Motor neuron (in vitro differentiated cells): ENCODE results near the gene GNA15. TPM values are rescaled to one million over a fixed set of nuclear protein-coding genes. Genes with fewer than 3 reads are reported as not detected.

Experiments used
- ATAC-seq, 8 experiments: fragments of 200-7000 bp; cut with Tn5 transposase; replicated peaks in 6 of 8; 2 replicates each; pipeline ENCODE4 v1.8.0; 2021; ENCODE audit warnings: mild to moderate bottlenecking in 8 of 8, moderate library complexity in 8 of 8
- H3K27ac ChIP-seq, 2 donors: fragments of 250-450 bp; sonication (Bioruptor Pico); 2 replicates each; pipeline ENCODE4 v1.9.0; 2021; ENCODE audit warnings: antibody characterized with exemption in 2 of 2, mild to moderate bottlenecking in 2 of 2, moderate library complexity in 1 of 2
- H3K4me1 ChIP-seq, 2 donors: fragments of 250-450 bp; sonication (Bioruptor Pico); replicated peaks in 1 of 2; 2 replicates each; pipeline ENCODE4 v1.6.1; 2021; ENCODE audit warnings: antibody characterized with exemption in 2 of 2, mild to moderate bottlenecking in 2 of 2, moderate library complexity in 1 of 2
- H3K4me3 ChIP-seq, 5 donors: fragments of 250-450 bp; sonication (Bioruptor Pico); 2 replicates each; pipeline ENCODE4 v1.9.0; 2021; ENCODE audit warnings: antibody characterized with exemption in 5 of 5, mild to moderate bottlenecking in 5 of 5, moderate library complexity in 4 of 5
- WGBS, 10 experiments: fragments of 450-650 bp; shearing (Covaris generic); methylation state at CpG; one replicate each; pipeline ENCODE4 v1.0.0; 2022; 5-methylcytosine and 5-hydroxymethylcytosine counted together
- in situ Hi-C, 9 experiments: fragments of 400-800 bp; cut with MboI; loops; one replicate each; pipeline ENCODE4 v1.15.0; 2021; ENCODE audit warnings: low sequenced_read_pairs in 9 of 9, low pct_unique_long_range_greater_than_20kb in 2 of 9; ENCODE audit not compliant: unreplicated experiment in 9 of 9
- total RNA-seq, 8 experiments: library from RNA; unstranded; fragments of 300-600 nt; gene quantifications; 2 replicates each; pipeline versions ENCODE4 v1.2.3 to v1.2.4, GENCODE V29; 2022

The GNA15 gene
- total RNA-seq, 8 experiments from 2014 or later: 0.22 to 1.3 (median 0.46) TPM; not detected in 4

DNA sequence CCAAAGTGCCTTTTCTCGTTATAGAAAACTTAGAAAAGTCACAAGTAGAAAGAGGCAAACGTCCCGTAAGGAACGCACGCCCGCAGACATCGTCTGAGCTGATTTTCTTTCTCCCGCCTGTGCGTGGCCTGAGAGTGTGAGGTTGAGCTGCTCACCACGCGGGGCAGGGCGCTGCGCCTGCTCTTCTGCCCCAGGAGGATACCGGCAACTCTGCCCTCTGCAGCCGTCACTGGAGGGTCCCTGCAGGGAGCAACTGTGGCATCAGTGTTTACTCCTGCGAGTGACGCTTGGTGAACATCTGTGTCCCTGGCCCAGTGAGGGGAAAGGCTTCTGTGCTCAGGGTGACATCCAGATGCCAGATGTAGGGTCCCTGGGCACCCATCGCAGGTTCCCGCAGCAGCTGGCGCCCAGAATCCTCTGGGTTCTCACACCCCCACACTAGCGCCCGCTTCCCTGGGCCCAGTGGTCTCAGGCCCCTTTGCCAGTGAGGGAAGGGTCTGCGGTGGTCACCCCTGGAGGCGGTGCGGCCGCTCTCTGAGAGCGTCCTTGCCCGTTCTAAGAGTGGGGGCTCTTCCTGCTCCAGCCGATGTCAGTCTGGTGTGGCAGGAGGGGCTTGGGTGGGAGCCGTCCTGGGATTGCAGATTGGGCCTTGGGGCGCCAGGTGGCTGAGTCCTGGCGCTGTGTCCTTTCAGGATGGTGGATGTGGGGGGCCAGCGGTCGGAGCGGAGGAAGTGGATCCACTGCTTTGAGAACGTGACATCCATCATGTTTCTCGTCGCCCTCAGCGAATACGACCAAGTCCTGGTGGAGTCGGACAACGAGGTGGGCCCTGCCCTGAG, 17.4 kb upstream of the GNA15 start:
- H3K4me1 ChIP-seq: peaks cover 8 to 14% of the 10 kb centered on the region in 2 donors
- in situ Hi-C loops: loop anchor here in 1 of 9 experiments (25.0 kb wide), 1 partner anchor 156 kb away; no protein-coding TSS in a partner anchor
- no peak overlapping the region for H3K4me3 ChIP-seq
- no peak for ATAC-seq
- 80 to 100% (median 98%) methylated on average over 2 to 12 of the region's 42 CpGs; no CpG with 5 or more reads in 3 of the 10 experiments for WGBS, 10 experiments
- H3K27ac ChIP-seq: no peak overlapping the region

GRCh38 chr19:3119071-3119595, 16.7 kb upstream of the GNA15 start:
- no peak overlapping the region for H3K4me3 ChIP-seq
- in situ Hi-C loops: loop anchor here in 1 of 9 experiments (25.0 kb wide), 1 partner anchor 157 kb away; no protein-coding TSS in a partner anchor
- no CpG with 5 or more reads among the region's 23 CpGs for WGBS, 10 experiments
- H3K27ac ChIP-seq: no peak overlapping the region
- peaks cover 8 to 14% of the 10 kb centered on the region in 2 donors for H3K4me1 ChIP-seq
- no peak for ATAC-seq

DNA sequence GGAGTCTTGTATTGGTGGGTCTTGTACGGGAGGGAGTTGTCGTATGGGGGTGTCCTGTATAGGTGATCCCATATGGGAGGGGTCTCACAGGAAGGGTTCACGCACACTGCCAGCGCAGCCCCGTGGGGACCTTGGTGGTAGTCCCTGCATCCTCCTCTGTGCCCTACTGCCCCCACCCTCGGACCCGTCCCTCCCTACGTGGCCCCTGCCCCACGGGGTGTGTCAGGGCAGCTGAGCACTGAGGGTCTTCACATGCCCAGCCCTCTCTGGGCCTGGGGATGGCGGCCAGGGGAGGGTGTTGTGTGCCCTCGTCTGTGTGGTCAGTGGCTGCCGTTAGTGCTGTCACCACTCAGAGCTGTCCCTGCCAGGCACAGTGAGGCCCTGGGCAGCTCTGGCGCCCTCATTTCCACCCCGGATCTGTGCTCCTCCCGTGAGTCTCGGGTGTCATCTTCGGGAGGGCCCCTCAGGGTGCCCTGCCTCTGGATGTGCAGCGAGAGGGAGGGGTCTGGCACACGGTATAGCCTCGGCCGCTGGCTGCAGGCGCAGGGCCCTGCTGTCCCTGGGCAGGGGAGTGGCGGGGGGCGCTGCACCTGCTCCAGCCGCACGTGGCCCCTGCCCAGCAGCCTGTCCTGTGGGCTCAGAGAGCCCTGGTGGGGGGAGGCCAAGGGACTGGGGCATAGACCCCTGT, 16.0 kb upstream of the GNA15 start:
- Histone ChIP-seq H3K4me1 (peaks cover 8 to 14% of the 10 kb centered on the region in 2 donors), H3K4me3 (no peak overlapping the region), H3K27ac (no peak overlapping the region)
- in situ Hi-C loops: loop anchor here in 1 of 9 experiments (25.0 kb wide), 1 partner anchor 158 kb away; no protein-coding TSS in a partner anchor
- peak in 6 of 8 experiments; percentile 4 to 26 (median 17) for ATAC-seq
- WGBS, 10 experiments: 83% methylated on average over 1 of the region's 26 CpGs; no CpG with 5 or more reads in 9 of the 10 experiments

DNA sequence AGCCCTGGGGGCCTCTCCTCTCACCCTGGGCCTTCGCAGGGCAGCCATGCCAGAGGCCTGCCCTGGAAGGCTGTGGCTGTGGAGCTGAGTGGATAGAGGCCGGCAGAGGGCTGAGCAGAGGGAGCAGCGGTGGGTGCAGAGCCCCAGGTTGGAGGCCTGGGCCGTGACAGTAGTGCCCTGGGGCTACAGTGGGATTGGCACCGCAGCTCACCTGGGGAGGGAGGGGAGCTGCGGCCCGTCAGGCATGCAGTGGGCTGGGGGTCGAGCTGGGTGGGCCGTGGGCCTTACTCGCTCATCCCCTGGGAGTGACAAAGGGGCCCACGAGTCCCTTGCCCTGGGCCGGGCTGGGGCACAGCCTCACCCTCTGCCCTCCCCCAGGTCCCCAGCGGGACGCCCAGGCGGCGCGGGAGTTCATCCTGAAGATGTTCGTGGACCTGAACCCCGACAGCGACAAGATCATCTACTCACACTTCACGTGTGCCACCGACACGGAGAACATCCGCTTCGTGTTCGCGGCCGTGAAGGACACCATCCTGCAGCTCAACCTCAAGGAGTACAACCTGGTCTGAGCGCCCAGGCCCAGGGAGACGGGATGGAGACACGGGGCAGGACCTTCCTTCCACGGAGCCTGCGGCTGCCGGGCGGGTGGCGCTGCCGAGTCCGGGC, 15.1 kb upstream of the GNA15 start:
- Histone ChIP-seq H3K4me1 (peaks cover 8 to 14% of the 10 kb centered on the region in 2 donors), H3K4me3 (no peak overlapping the region), H3K27ac (no peak overlapping the region)
- in situ Hi-C loops: loop anchor here in 1 of 9 experiments (25.0 kb wide), 1 partner anchor 158 kb away; no protein-coding TSS in a partner anchor
- peak in 5 of 8 experiments; percentile 7 to 30 (median 26) for ATAC-seq
- 80 to 98% (median 86%) methylated on average over 2 to 17 of the region's 38 CpGs; no CpG with 5 or more reads in 4 of the 10 experiments for WGBS, 10 experiments

DNA sequence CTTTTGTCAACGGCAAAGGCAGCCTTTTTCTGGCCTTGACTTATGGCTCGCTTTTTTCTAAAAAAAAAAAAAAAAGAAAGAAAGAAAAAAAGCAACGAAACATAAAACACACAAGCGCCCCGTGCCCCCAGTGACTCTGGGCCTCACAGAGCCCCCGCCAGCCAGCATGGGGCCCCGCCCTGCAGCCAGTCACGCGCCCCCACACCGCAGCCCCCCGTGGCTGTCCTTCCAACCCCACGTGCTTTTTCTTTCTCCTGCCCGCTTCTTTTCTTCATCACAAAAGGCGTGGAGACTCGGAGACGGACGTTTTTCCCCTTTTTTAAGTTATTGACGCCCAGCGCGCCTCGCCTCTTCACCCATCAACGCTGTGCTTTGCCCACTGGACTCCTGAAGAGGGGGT, 14.4 kb upstream of the GNA15 start:
- Histone ChIP-seq H3K27ac (peak overlapping the region in 1 of 2 donors; percentile 29), H3K4me1 (peaks cover 8 to 14% of the 10 kb centered on the region in 2 donors), H3K4me3 (no peak overlapping the region)
- ATAC-seq: peak in 3 of 8 experiments; percentile 31 to 44 (median 41)
- in situ Hi-C loops: loop anchor here in 1 of 9 experiments (25.0 kb wide), 1 partner anchor 159 kb away; no protein-coding TSS in a partner anchor
- WGBS, 10 experiments: 53 to 100% (median 60%) methylated on average over 1 to 5 of the region's 22 CpGs; no CpG with 5 or more reads in 3 of the 10 experiments

DNA sequence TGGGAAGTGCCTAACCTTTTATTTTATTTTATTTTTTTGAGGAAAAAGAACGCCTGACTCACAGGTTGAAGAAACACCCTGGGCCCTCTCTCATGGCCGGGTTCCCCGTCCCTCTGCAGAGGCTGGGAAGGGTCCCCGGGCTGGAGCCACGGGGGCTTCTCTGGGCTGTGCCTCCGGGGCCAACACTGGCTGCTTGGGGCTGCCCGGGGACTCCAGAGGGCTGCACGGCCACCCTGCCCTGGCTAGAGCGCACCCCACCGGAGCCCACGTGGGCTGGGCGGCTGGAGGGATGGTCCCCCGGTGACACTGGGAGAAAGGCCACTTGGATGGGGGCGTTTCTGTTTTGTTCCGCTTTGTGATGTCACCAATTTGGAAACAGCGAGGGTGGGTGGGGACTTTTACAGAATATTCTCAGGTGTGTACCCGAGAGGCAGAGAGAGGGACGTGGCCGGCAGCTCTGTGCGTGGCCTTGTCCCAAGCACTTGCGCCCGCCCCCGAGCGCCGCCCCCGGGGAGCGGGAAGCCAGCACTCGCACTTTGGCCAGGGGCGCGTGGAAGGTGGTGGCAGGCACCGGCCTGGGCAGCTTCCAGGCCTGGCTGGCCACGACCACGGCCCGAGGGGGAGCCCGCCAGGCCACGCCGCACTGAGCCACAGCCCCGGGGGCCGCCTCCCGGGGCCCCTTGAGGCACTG, 13.9 kb upstream of the GNA15 start:
- Histone ChIP-seq H3K4me1 (peaks cover 8 to 14% of the 10 kb centered on the region in 2 donors), H3K4me3 (no peak overlapping the region), H3K27ac (peak overlapping the region in 1 of 2 donors; percentile 59)
- ATAC-seq: peak in 2 of 8 experiments; percentile 8 to 10
- in situ Hi-C loops: loop anchor here in 1 of 9 experiments (25.0 kb wide), 1 partner anchor 160 kb away; no protein-coding TSS in a partner anchor
- WGBS, 10 experiments: 90 to 100% (median 96%) methylated on average over 1 to 7 of the region's 40 CpGs; no CpG with 5 or more reads in 6 of the 10 experiments

- peaks cover 8 to 14% of the 10 kb centered on the region in 2 donors for H3K4me1 ChIP-seq
- no peak overlapping the region for H3K4me3 ChIP-seq
- ATAC-seq: no peak
- no peak overlapping the region for H3K27ac ChIP-seq
- WGBS, 10 experiments: 83 to 100% methylated on average over 2 to 3 of the region's 22 CpGs; no CpG with 5 or more reads in 8 of the 10 experiments
- in situ Hi-C loops: loop anchor here in 1 of 9 experiments (25.0 kb wide), 1 partner anchor 160 kb away; no protein-coding TSS in a partner anchor
These were observed 13.3 kb upstream of the GNA15 start for GRCh38 chr19:3122512-3122870.

GRCh38 chr19:3123088-3123721, 12.6 kb upstream of the GNA15 start:
- H3K4me1 ChIP-seq: peaks cover 8 to 14% of the 10 kb centered on the region in 2 donors
- no peak overlapping the region for H3K27ac ChIP-seq
- in situ Hi-C loops: loop anchor here in 1 of 9 experiments (25.0 kb wide), 1 partner anchor 161 kb away; no protein-coding TSS in a partner anchor
- H3K4me3 ChIP-seq: no peak overlapping the region
- whole genome bisulfite sequencing, 10 experiments: 84 to 100% (median 100%) methylated on average over 1 to 6 of the region's 29 CpGs; no CpG with 5 or more reads in 5 of the 10 experiments
- ATAC-seq: peak in 1 of 8 experiments; percentile 8

DNA sequence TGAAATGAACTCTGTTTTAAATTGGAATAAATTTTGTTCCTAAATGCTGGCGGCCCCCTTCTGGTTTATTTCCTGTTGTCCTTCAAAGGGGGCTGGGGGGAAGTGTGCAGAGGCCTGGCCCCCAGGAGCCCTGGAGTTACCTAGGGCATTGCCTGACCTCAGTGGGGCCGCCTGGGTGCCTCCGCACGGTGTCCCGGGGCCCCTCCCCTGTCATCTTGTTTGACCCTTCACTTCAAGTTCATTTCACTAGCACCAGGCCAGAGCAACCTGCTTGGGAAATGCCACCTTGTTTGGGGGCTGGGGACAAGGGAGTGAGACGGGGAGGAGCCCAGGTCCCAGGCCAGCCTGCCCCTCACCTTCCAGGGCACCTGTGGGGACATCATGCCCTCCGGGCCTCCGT, 11.9 kb upstream of the GNA15 start:
- Histone ChIP-seq H3K4me1 (peaks cover 8 to 14% of the 10 kb centered on the region in 2 donors), H3K4me3 (no peak overlapping the region), H3K27ac (no peak overlapping the region)
- ATAC-seq: no peak
- in situ Hi-C loops: loop anchor here in 1 of 9 experiments (25.0 kb wide), 1 partner anchor 162 kb away; no protein-coding TSS in a partner anchor
- 18 to 100% (median 62%) methylated on average over 1 to 6 of the region's 8 CpGs; no CpG with 5 or more reads in 4 of the 10 experiments for WGBS, 10 experiments

DNA sequence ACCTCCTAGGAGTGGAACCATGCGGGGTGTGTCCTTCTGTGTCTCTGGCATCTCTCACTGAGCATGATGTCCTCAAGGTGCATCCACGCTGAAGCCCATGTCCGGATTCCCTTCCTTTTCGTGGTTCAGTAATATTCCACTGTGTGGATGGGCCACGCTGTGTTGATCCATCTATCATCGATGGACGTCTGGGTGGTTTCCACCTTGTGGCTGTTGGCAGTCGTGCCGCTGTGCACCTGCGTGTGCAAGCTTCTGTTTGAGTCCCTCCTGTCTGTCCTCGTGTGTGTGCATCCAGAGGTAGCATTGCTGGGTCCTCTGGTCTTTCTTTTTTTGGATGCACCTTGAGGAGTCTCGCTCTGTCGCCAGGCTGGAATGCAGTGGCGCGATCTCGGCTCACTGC, 11.2 kb upstream of the GNA15 start:
- in situ Hi-C loops: loop anchor here in 1 of 9 experiments (25.0 kb wide), 1 partner anchor 162 kb away; no protein-coding TSS in a partner anchor

DNA sequence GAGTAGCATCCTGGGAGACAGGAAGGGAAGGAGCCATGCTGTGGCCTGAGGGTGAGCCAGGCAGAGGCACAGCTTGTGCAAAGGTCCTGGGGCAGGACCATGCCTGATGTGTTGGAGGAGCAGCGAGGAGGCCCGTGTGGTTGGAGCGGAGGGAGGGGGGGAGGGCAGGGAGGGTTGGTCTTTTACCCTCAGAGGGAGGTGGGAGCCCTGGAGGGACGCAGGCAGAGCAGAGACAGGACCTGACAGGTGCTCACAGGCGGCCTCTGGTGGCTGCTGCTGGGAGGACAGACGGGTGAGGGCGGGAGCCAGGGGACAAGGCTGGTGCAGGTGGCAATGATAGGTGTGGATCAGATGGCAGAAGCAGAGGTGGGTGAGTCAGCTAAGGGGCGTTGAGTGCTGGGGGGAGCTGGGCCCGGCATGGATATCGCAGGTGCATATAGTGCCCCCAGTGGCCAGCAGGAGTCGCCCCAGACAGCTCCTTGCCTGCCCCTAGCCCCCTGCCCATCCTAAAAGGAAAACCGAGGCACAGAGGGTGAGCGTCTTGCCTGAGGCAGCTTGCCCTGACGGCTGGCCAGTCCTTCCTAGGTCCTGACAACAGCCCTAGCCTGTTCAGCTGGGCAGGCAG, 9.8 kb upstream of the GNA15 start:
- Histone ChIP-seq H3K27ac (no peak overlapping the region), H3K4me3 (no peak overlapping the region), H3K4me1 (peaks cover 7 to 10% of the 10 kb centered on the region in 2 donors)
- 40 to 60% (median 47%) methylated on average over 1 to 3 of the region's 14 CpGs; no CpG with 5 or more reads in 6 of the 10 experiments for WGBS, 10 experiments
- ATAC-seq: peak in 4 of 8 experiments; percentile 23 to 94 (median 80)
- in situ Hi-C loops: no loop called here

More for the DNA sequence above, 11.2 kb upstream of the GNA15 start:
- WGBS, 10 experiments: 40 to 100% (median 89%) methylated on average over 1 to 5 of the region's 16 CpGs; no CpG with 5 or more reads in 3 of the 10 experiments
- Histone ChIP-seq H3K4me3 (no peak overlapping the region), H3K4me1 (peaks cover 8 to 14% of the 10 kb centered on the region in 2 donors), H3K27ac (no peak overlapping the region)
- no peak for ATAC-seq
